Prostate gland (tissue), 2 donors: ENCODE results near the gene SLC25A11.

Source experiments
- POLR2A ChIP-seq: fragments of 450-650 bp; IDR thresholded peaks from one replicate; pipeline ENCODE4 v1.6.1; 2016; ENCODE audit warnings: antibody characterized with exemption, mild to moderate bottlenecking
- TF ChIP-seq, protein P1 (sequence below), 4 experiments: fragments of 200-600 bp in 2 of 4; fragments of 450-650 bp in 2 of 4; sonication (generic) in 2 of 4; IDR thresholded peaks; 1 replicate in 3 of 4; 2 replicates in 1 of 4; pipeline ENCODE4 v1.5.1; 2016 to 2019; ENCODE audit warnings: antibody characterized with exemption in 4 of 4, mild to moderate bottlenecking in 2 of 4, moderate library complexity in 2 of 4

DNA sequence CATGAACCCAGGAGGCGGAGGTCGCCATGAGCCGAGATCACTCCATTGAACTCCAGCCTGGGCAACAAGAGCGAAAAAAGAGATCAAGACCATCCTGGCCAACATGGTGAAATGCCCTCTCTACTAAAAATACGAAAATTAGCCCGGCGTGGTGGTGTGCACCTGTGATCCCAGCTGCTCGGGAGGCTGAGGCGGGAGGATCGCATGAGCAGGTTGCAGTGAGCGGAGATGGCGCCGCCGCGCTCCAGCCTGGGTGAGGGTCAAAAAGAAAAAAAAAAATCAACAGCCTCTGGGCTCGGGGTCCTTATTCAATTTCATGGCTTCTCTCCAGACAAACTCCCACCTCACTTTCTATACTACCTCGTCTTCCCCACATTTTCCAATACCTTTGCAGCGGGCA is 11.0 kb downstream of the SLC25A11 start:
- TF ChIP-seq, protein P1, sequence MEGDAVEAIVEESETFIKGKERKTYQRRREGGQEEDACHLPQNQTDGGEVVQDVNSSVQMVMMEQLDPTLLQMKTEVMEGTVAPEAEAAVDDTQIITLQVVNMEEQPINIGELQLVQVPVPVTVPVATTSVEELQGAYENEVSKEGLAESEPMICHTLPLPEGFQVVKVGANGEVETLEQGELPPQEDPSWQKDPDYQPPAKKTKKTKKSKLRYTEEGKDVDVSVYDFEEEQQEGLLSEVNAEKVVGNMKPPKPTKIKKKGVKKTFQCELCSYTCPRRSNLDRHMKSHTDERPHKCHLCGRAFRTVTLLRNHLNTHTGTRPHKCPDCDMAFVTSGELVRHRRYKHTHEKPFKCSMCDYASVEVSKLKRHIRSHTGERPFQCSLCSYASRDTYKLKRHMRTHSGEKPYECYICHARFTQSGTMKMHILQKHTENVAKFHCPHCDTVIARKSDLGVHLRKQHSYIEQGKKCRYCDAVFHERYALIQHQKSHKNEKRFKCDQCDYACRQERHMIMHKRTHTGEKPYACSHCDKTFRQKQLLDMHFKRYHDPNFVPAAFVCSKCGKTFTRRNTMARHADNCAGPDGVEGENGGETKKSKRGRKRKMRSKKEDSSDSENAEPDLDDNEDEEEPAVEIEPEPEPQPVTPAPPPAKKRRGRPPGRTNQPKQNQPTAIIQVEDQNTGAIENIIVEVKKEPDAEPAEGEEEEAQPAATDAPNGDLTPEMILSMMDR (IDR thresholded peaks at IDR 0.05), result no peak
- no peak for TF ChIP-seq POLR2A
